IMR-90 (cell line): Measurements from ENCODE around the gene SLC25A12. TPM values are rescaled to one million over a fixed set of nuclear protein-coding genes. Genes with fewer than 3 reads are reported as not detected.

Experiments
- ATAC-seq: fragments of 200-7000 bp; cut with Tn5 transposase; 2 replicates; pipeline ENCODE4 v1.9.1; 2020; ENCODE audit warnings: low read depth, mild to moderate bottlenecking, moderate library complexity
- BruUV-seq: library from RNA; stranded (reverse); fragments of 400-500 nt; replicated peaks from 2 replicates; lab custom pipeline; 2021; lab: Mats Ljungman, UMichigan
- CTCF ChIA-PET: fragments of 300-600 bp; formaldehyde crosslinking; extraction: SDS; loops from one replicate; lab custom pipeline; 2021; ENCODE audit warnings: antibody characterized with exemption; lab: Yijun Ruan, JAX
- POLR2A ChIA-PET: fragments of 300-600 bp; sonication (Branson Sonifier 250); formaldehyde crosslinking; loops from one replicate; lab custom pipeline; 2022; ENCODE audit warnings: antibody characterized with exemption; ENCODE audit not compliant: unreplicated experiment; lab: Charles Lee
- DNase-seq: peaks from one replicate; pipeline ENCODE4 v3.0.0; 2013
- H2AFZ ChIP-seq: replicated peaks from 2 replicates; pipeline ENCODE3; 2013; ENCODE audit warnings: low read length, mild to moderate bottlenecking; ENCODE audit not compliant: poor library complexity
- H2AK5ac ChIP-seq: 2 replicates; pipeline ENCODE4 v1.6.1; 2013; ENCODE audit warnings: low read depth, low read length, inconsistent platforms
- H2AK9ac ChIP-seq: replicated peaks from 2 replicates; pipeline ENCODE3; 2013; ENCODE audit warnings: mild to moderate bottlenecking, low read depth, low read length, moderate library complexity; ENCODE audit not compliant: poor library complexity
- H2BK120ac ChIP-seq: 2 replicates; pipeline ENCODE4 v1.6.1; 2013; ENCODE audit warnings: low read depth, low read length, inconsistent platforms
- H2BK15ac ChIP-seq: 3 replicates; pipeline ENCODE4 v1.6.1; 2013; ENCODE audit warnings: low read depth, low read length, inconsistent platforms
- H2BK20ac ChIP-seq: 2 replicates; pipeline ENCODE4 v1.6.1; 2013; ENCODE audit warnings: low read depth, mild to moderate bottlenecking, inconsistent platforms, low read length, moderate library complexity
- H2BK5ac ChIP-seq: 2 replicates; pipeline ENCODE4 v1.6.1; 2013; ENCODE audit warnings: mild to moderate bottlenecking, low read depth, low read length, inconsistent platforms; ENCODE audit not compliant: poor library complexity, severe bottlenecking
- H3K14ac ChIP-seq: replicated peaks from 2 replicates; pipeline ENCODE4 v1.6.1; 2013; ENCODE audit warnings: low read depth, low read length, inconsistent platforms
- H3K18ac ChIP-seq: 2 replicates; pipeline ENCODE4 v1.6.1; 2013; ENCODE audit warnings: low read depth, low read length, control low read depth
- H3K23ac ChIP-seq: 2 replicates; pipeline ENCODE4 v1.6.1; 2013; ENCODE audit warnings: low read depth, low read length, inconsistent platforms
- H3K27ac ChIP-seq: 2 replicates; pipeline ENCODE4 v1.5.1; 2013; ENCODE audit warnings: mild to moderate bottlenecking, control low read depth, low read length; ENCODE audit not compliant: insufficient read depth
- H3K27me3 ChIP-seq: 2 replicates; pipeline ENCODE4 v1.6.1; 2013; ENCODE audit warnings: low read length; ENCODE audit not compliant: control insufficient read depth, insufficient read depth
- H3K36me3 ChIP-seq: 2 replicates; pipeline ENCODE4 v1.6.1; 2013; ENCODE audit warnings: low read length, mixed read lengths; ENCODE audit not compliant: control insufficient read depth, insufficient read depth
- H3K4ac ChIP-seq: 2 replicates; pipeline ENCODE4 v1.6.1; 2013; ENCODE audit warnings: low read depth, low read length, inconsistent platforms
- H3K4me1 ChIP-seq: 2 replicates; pipeline ENCODE4 v1.6.1; 2013; ENCODE audit warnings: low read length, mixed read lengths; ENCODE audit not compliant: control insufficient read depth, insufficient read depth
- H3K4me2 ChIP-seq: 2 replicates; pipeline ENCODE4 v1.6.1; 2013; ENCODE audit warnings: low read depth, mild to moderate bottlenecking, control low read depth, low read length, moderate library complexity
- H3K4me3 ChIP-seq: 2 replicates; pipeline ENCODE4 v1.5.1; 2013; ENCODE audit warnings: low read depth, mild to moderate bottlenecking, control low read depth, low read length, moderate library complexity; ENCODE audit not compliant: insufficient read depth
- H3K56ac ChIP-seq: 2 replicates; pipeline ENCODE4 v1.6.1; 2013; ENCODE audit warnings: low read length, inconsistent platforms; ENCODE audit not compliant: insufficient read depth; ENCODE audit errors: extremely low read depth
- H3K79me1 ChIP-seq, 2 experiments: 2 replicates each; pipeline ENCODE4 v1.6.1; 2013; ENCODE audit warnings: low read length in 2 of 2, inconsistent platforms in 1 of 2, low read depth in 1 of 2
- H3K9ac ChIP-seq: 2 replicates; pipeline ENCODE4 v1.6.1; 2013; ENCODE audit warnings: low read depth, low read length, control low read depth
- H3K9me1 ChIP-seq: 2 replicates; pipeline ENCODE4 v1.6.1; 2013; ENCODE audit warnings: low read length, inconsistent platforms; ENCODE audit not compliant: insufficient read depth
- H3K9me3 ChIP-seq: 2 replicates; pipeline ENCODE4 v1.6.1; 2013; ENCODE audit warnings: low read length; ENCODE audit not compliant: control insufficient read depth, insufficient read depth
- H4K20me1 ChIP-seq: 2 replicates; pipeline ENCODE4 v1.6.1; 2013; ENCODE audit warnings: low read length, inconsistent platforms; ENCODE audit not compliant: insufficient read depth
- H4K5ac ChIP-seq: 2 replicates; pipeline ENCODE4 v1.6.1; 2013; ENCODE audit warnings: mild to moderate bottlenecking, low read depth, low read length, control low read depth
- H4K8ac ChIP-seq, 2 experiments: 2 replicates each; pipeline ENCODE4 v1.6.1; 2013; ENCODE audit warnings: low read depth in 2 of 2, low read length in 2 of 2, control low read depth in 1 of 2, inconsistent platforms in 1 of 2
- H4K91ac ChIP-seq: 2 replicates; pipeline ENCODE4 v1.6.1; 2013; ENCODE audit warnings: low read depth, low read length, inconsistent platforms; ENCODE audit not compliant: insufficient read depth
- BHLHE40 ChIP-seq: fragments of 150-350 bp; IDR thresholded peaks from 2 replicates; pipeline ENCODE4 v1.6.1; 2016; ENCODE audit warnings: mild to moderate bottlenecking, low read depth, low read length
- CEBPB ChIP-seq: IDR thresholded peaks from 2 replicates; pipeline ENCODE4 v1.6.1; 2012; ENCODE audit warnings: low read depth, low read length, improper control_type of control experiment
- CHD1 ChIP-seq: IDR thresholded peaks from 2 replicates; pipeline ENCODE4 v1.6.1; 2012; ENCODE audit warnings: low read depth, low read length, improper control_type of control experiment
- CTCF ChIP-seq: conservative IDR thresholded peaks from 2 replicates; pipeline ENCODE4 v1.5.1; 2012; ENCODE audit warnings: mild to moderate bottlenecking, low read depth, low read length, improper control_type of control experiment
- ELK1 ChIP-seq: fragments of 150-350 bp; IDR thresholded peaks from 2 replicates; pipeline ENCODE4 v1.6.1; 2016; ENCODE audit warnings: low read depth, mild to moderate bottlenecking, low read length, moderate library complexity, borderline replicate concordance
- FOS ChIP-seq: fragments of 150-350 bp; IDR thresholded peaks from 2 replicates; pipeline ENCODE4 v1.6.1; 2016; ENCODE audit warnings: low read depth, low read length
- MAFK ChIP-seq: IDR thresholded peaks from 2 replicates; pipeline ENCODE4 v1.6.1; 2012; ENCODE audit warnings: low read depth, low read length, improper control_type of control experiment
- MAZ ChIP-seq: IDR thresholded peaks from 2 replicates; pipeline ENCODE4 v1.6.1; 2012; ENCODE audit warnings: low read depth, mild to moderate bottlenecking, low read length, improper control_type of control experiment, moderate library complexity, borderline replicate concordance
- MXI1 ChIP-seq: IDR thresholded peaks from 2 replicates; pipeline ENCODE4 v1.6.1; 2012; ENCODE audit warnings: low read depth, mild to moderate bottlenecking, low read length, moderate library complexity, borderline replicate concordance
- NFE2L2 ChIP-seq: fragments of 150-350 bp; IDR thresholded peaks from 2 replicates; pipeline ENCODE4 v1.6.1; 2016; ENCODE audit warnings: low read depth, mild to moderate bottlenecking, low read length
- POLR2A ChIP-seq: IDR thresholded peaks from 2 replicates; pipeline ENCODE4 v1.6.1; 2012; ENCODE audit warnings: mild to moderate bottlenecking, low read depth, low read length
- RAD21 ChIP-seq: IDR thresholded peaks from 2 replicates; pipeline ENCODE4 v1.6.1; 2012; ENCODE audit warnings: low read length, improper control_type of control experiment
- RCOR1 ChIP-seq: IDR thresholded peaks from 2 replicates; pipeline ENCODE4 v1.6.1; 2012; ENCODE audit warnings: mild to moderate bottlenecking, low read length, improper control_type of control experiment; ENCODE audit not compliant: insufficient replicate concordance
- RFX5 ChIP-seq: IDR thresholded peaks from 2 replicates; pipeline ENCODE4 v1.8.0; 2012; ENCODE audit warnings: low read depth, mild to moderate bottlenecking, low read length, moderate library complexity
- SMC3 ChIP-seq: fragments of 150-350 bp; IDR thresholded peaks from 2 replicates; pipeline ENCODE4 v1.6.1; 2016; ENCODE audit warnings: low read depth, mild to moderate bottlenecking, antibody characterized with exemption, low read length, moderate library complexity
- USF2 ChIP-seq: fragments of 150-350 bp; IDR thresholded peaks from 2 replicates; pipeline ENCODE4 v1.6.1; 2017; ENCODE audit warnings: mild to moderate bottlenecking, antibody characterized with exemption, low read length, low read depth
- WGBS, 2 experiments: methylation state at CpG; one replicate each; pipeline versions ENCODE4 v1.1.5 to v1.1.7; 2013; ENCODE audit warnings: missing lambda C conversion rate in 2 of 2; ENCODE audit not compliant: insufficient read length in 1 of 2; ENCODE audit errors: extremely low coverage in 2 of 2; 5-methylcytosine and 5-hydroxymethylcytosine counted together
- dilution Hi-C: fragments of 300-500 bp; cut with HindIII; formaldehyde crosslinking; loops from one replicate; pipeline ENCODE4 v1.14.3; 2018; ENCODE audit warnings: low sequenced_read_pairs; ENCODE audit not compliant: unreplicated experiment
- in situ Hi-C: fragments of 300-500 bp; cut with MboI; formaldehyde crosslinking; loops from 3 replicates; pipeline ENCODE4 v1.14.3; 2019; ENCODE audit warnings: low sequenced_read_pairs, inconsistent platforms, mixed read lengths
- intact Hi-C: fragments of 100-400 bp; cut with micrococcal nuclease; formaldehyde crosslinking; loops from 2 replicates; pipeline ENCODE4 v1.10.0; 2022
- polyA plus RNA-seq, 3 experiments: library from polyadenylated mRNA; depleted of rRNA; stranded (reverse); fragments of >200 nt; gene quantifications; 2 replicates each; pipeline ENCODE4 v1.2.3, GENCODE V29; 2012; ENCODE audit warnings: low replicate concordance in 1 of 3
- total RNA-seq: library from RNA; depleted of rRNA; stranded (reverse); fragments of >200 nt; gene quantifications from 2 replicates; pipeline ENCODE4 v1.2.3, GENCODE V29; 2012

SLC25A12 gene
- total and polyA plus RNA-seq, 2 of the 4 experiments (the other 2 are of a cell fraction) = 16.3 to 17.6 TPM

- Histone ChIP-seq H3K23ac (no peak overlapping the region), H2AK9ac (no peak overlapping the region), H2BK120ac (no peak overlapping the region), H2BK15ac (no peak overlapping the region), H3K9me3 (no peaks in the 10 kb centered on the region), H3K9me1 (no peaks in the 10 kb centered on the region), H3K27me3 (no peaks in the 10 kb centered on the region), H3K18ac (no peak overlapping the region), H3K14ac (no peak overlapping the region), H2AK5ac (no peak overlapping the region), H2BK5ac (no peak overlapping the region), H4K91ac (no peak overlapping the region), H2AFZ (no peak overlapping the region), H4K5ac (no peak overlapping the region), H3K4me2 (no peak overlapping the region), H3K56ac (no peak overlapping the region), H4K8ac (no peak overlapping the region), H3K27ac (no peak overlapping the region), H3K9ac (no peak overlapping the region), H3K79me1 (no peaks in the 10 kb centered on the region), H2BK20ac (no peak overlapping the region), H3K4me1 (no peaks in the 10 kb centered on the region), H3K4me3 (no peak overlapping the region), H4K20me1 (no peaks in the 10 kb centered on the region), H3K4ac (no peak overlapping the region), H3K36me3 (no peaks in the 10 kb centered on the region)
- in situ Hi-C loops = no loop called here
- no TSS peak for BruUV-seq
- POLR2A ChIA-PET = interaction anchor here (0.6 kb wide), 1 partner anchor 21 kb away, joined by 4 read pairs; no protein-coding TSS in a partner anchor
- CTCF ChIA-PET = no interaction called here
- TF ChIP-seq CEBPB (no peak), SMC3 (no peak), POLR2A (no peak), MAZ (no peak), RCOR1 (no peak), RFX5 (no peak), MAFK (no peak), NFE2L2 (no peak), MXI1 (no peak), CHD1 (no peak), ELK1 (no peak), USF2 (no peak), RAD21 (no peak), BHLHE40 (no peak), FOS (no peak), CTCF (no peak)
- intact Hi-C loops = no loop called here
- dilution Hi-C loops = no loop called here
- no peak for ATAC-seq
- WGBS, 2 experiments = no CpG with 5 or more reads among the region's 2 CpGs
- DNase-seq = no peak
Measured at GRCh38 chr2:171841996-171842395, 52.0 kb downstream of the SLC25A12 start.
